GM19395 (cell line): ENCODE data around the gene CYP26B1.

Experiments
- ATAC-seq: cut with Tn5 transposase; IDR thresholded peaks from one replicate; pipeline ENCODE4 v1.9.1; 2021; ENCODE audit warnings: mild to moderate bottlenecking, moderate library complexity; ENCODE audit not compliant: unreplicated experiment

CYP26B1 gene

GRCh38 chr2:72130659-72131360, 16.9 kb downstream of the CYP26B1 start:
- ATAC-seq: no peak

- ATAC-seq: no peak
Observed at GRCh38 chr2:72129681-72130340, 17.9 kb downstream of the CYP26B1 start.

GRCh38 chr2:72128843-72129227, 18.8 kb downstream of the CYP26B1 start:
- no peak for ATAC-seq

GRCh38 chr2:72128059-72128842, 19.4 kb downstream of the CYP26B1 start:
- ATAC-seq: no peak

- ATAC-seq: no peak
Observed at GRCh38 chr2:72127401-72128058, 20.1 kb downstream of the CYP26B1 start.

GRCh38 chr2:72126186-72127100, 21.2 kb downstream of the CYP26B1 start:
- no peak for ATAC-seq

GRCh38 chr2:72124376-72124775, 23.3 kb downstream of the CYP26B1 start:
- no peak for ATAC-seq

GRCh38 chr2:72121153-72121552, 26.5 kb downstream of the CYP26B1 start:
- ATAC-seq: no peak

- ATAC-seq: no peak
Observed at GRCh38 chr2:72118951-72119350, 28.7 kb downstream of the CYP26B1 start.

GRCh38 chr2:72118386-72118785, 29.3 kb downstream of the CYP26B1 start:
- no peak for ATAC-seq

- no peak for ATAC-seq
Observed at GRCh38 chr2:72117718-72118117, 29.9 kb downstream of the CYP26B1 start.

- ATAC-seq: no peak
Observed at GRCh38 chr2:72117029-72117428, 30.6 kb downstream of the CYP26B1 start.

- no peak for ATAC-seq
Observed at GRCh38 chr2:72116081-72116533, 31.6 kb downstream of the CYP26B1 start.

GRCh38 chr2:72115110-72116080, 32.3 kb downstream of the CYP26B1 start:
- ATAC-seq: no peak

- no peak for ATAC-seq
Observed at GRCh38 chr2:72114693-72115051, 33.0 kb downstream of the CYP26B1 start.

- no peak for ATAC-seq
Observed at GRCh38 chr2:72113847-72114692, 33.6 kb downstream of the CYP26B1 start.

GRCh38 chr2:72112981-72113846, 34.4 kb downstream of the CYP26B1 start:
- no peak for ATAC-seq
